ENCODE data around the gene DGKD.

- TF ChIP-seq CTCF (IDR thresholded peaks at IDR 0.05; ENCODE audit: low read length) (no peak), EZH2 (optimal IDR thresholded peaks at IDR 0.05; ENCODE audit: low read depth, low read length) (no peak)
These were observed 75.0 kb downstream of the DGKD start for GRCh38 chr2:233429175-233429897.

All from MM.1S (cell line).